Neuronal stem cell (in vitro differentiated cells): ENCODE results near the gene CACNG4.
A peak's percentile ranks its signal among the peaks of the same experiment; 100 is the strongest.

Source experiments
- DNase-seq: peaks from one replicate; pipeline ENCODE4 v3.0.0-alpha.2; 2013; ENCODE audit warnings: low spot score
- H2AFZ ChIP-seq: one replicate; pipeline ENCODE4 v1.6.1; 2013; ENCODE audit warnings: mild to moderate bottlenecking, low read length, inconsistent platforms
- H2AK5ac ChIP-seq: 2 replicates; pipeline ENCODE4 v1.6.1; 2013; ENCODE audit warnings: low read depth, mild to moderate bottlenecking, inconsistent platforms, low read length, moderate library complexity, mixed read lengths
- H2BK120ac ChIP-seq: 2 replicates; pipeline ENCODE4 v1.6.1; 2013; ENCODE audit warnings: low read depth, mild to moderate bottlenecking, inconsistent platforms, low read length, moderate library complexity, mixed read lengths
- H2BK12ac ChIP-seq: one replicate; pipeline ENCODE4 v1.6.1; 2013; ENCODE audit warnings: low read length, inconsistent platforms
- H2BK15ac ChIP-seq: 2 replicates; pipeline ENCODE4 v1.6.1; 2013; ENCODE audit warnings: mild to moderate bottlenecking, low read length, inconsistent platforms, mixed read lengths
- H2BK5ac ChIP-seq: one replicate; pipeline ENCODE4 v1.6.1; 2013; ENCODE audit warnings: inconsistent platforms, mild to moderate bottlenecking, low read length, moderate library complexity
- H3K14ac ChIP-seq: one replicate; pipeline ENCODE4 v1.6.1; 2013; ENCODE audit warnings: low read length, inconsistent platforms
- H3K18ac ChIP-seq: 2 replicates; pipeline ENCODE4 v1.6.1; 2013; ENCODE audit warnings: low read length, inconsistent platforms
- H3K23ac ChIP-seq: 2 replicates; pipeline ENCODE4 v1.6.1; 2013; ENCODE audit warnings: low read depth, mild to moderate bottlenecking, mixed read lengths, low read length, inconsistent platforms; ENCODE audit not compliant: poor library complexity
- H3K27ac ChIP-seq: replicated peaks from 3 replicates; pipeline ENCODE4 v1.5.1; 2013; ENCODE audit warnings: low read length, inconsistent platforms
- H3K27me3 ChIP-seq, 3 experiments: 2 replicates each; pipeline ENCODE4 v1.6.1; 2013; ENCODE audit warnings: low read length in 3 of 3, mild to moderate bottlenecking in 2 of 3, inconsistent platforms in 1 of 3, low read depth in 1 of 3, mixed read lengths in 1 of 3, moderate library complexity in 1 of 3; ENCODE audit not compliant: control insufficient read depth in 3 of 3, insufficient read depth in 3 of 3
- H3K36me3 ChIP-seq, 2 donors: replicated peaks in 1 of 2; 2 replicates each; pipeline ENCODE4 v1.6.1; 2013; ENCODE audit warnings: low read length in 2 of 2; ENCODE audit not compliant: control insufficient read depth in 2 of 2, insufficient read depth in 2 of 2
- H3K4ac ChIP-seq: 2 replicates; pipeline ENCODE4 v1.6.1; 2013; ENCODE audit warnings: inconsistent platforms, mild to moderate bottlenecking, low read length, moderate library complexity
- H3K4me1 ChIP-seq, 2 donors: 1 replicate in 1 of 2; 2 replicates in 1 of 2; pipeline ENCODE4 v1.6.1; 2013; ENCODE audit warnings: low read length in 2 of 2, low read depth in 1 of 2; ENCODE audit not compliant: control insufficient read depth in 2 of 2, insufficient read depth in 1 of 2
- H3K4me2 ChIP-seq: one replicate; pipeline ENCODE4 v1.6.1; 2013; ENCODE audit warnings: mild to moderate bottlenecking, low read length, inconsistent platforms; ENCODE audit not compliant: insufficient read depth, poor library complexity, severe bottlenecking
- H3K4me3 ChIP-seq, 2 donors: 2 replicates each; pipeline ENCODE4 v1.5.1; 2013; ENCODE audit warnings: low read length in 2 of 2, mild to moderate bottlenecking in 2 of 2, inconsistent platforms in 1 of 2, moderate library complexity in 1 of 2
- H3K79me1 ChIP-seq: one replicate; pipeline ENCODE4 v1.6.1; 2013; ENCODE audit warnings: low read depth, mild to moderate bottlenecking, inconsistent platforms, low read length, moderate library complexity
- H3K9ac ChIP-seq: one replicate; pipeline ENCODE4 v1.6.1; 2013; ENCODE audit warnings: mild to moderate bottlenecking, low read depth, low read length, inconsistent platforms; ENCODE audit not compliant: poor library complexity
- H3K9me3 ChIP-seq, 2 donors: replicated peaks in 1 of 2; 2 replicates each; pipeline versions ENCODE3 to v1.6.1; 2013; ENCODE audit warnings: low read length in 2 of 2, mild to moderate bottlenecking in 2 of 2, inconsistent platforms in 1 of 2, low read depth in 1 of 2, mixed read lengths in 1 of 2, moderate library complexity in 1 of 2; ENCODE audit not compliant: control insufficient read depth in 2 of 2, insufficient read depth in 1 of 2
- H4K8ac ChIP-seq: one replicate; pipeline ENCODE4 v1.6.1; 2013; ENCODE audit warnings: low read depth, mild to moderate bottlenecking, inconsistent platforms, low read length, moderate library complexity
- H4K91ac ChIP-seq: one replicate; pipeline ENCODE4 v1.6.1; 2013; ENCODE audit warnings: low read length, low read depth, mild to moderate bottlenecking, inconsistent platforms; ENCODE audit not compliant: poor library complexity
- whole genome bisulfite sequencing, 2 donors: extraction: QIAGEN DNeasy Blood & Tissue Kit; methylation state at CpG; one replicate each; pipeline ENCODE4 v1.1.7; 2013; ENCODE audit warnings: missing lambda C conversion rate in 2 of 2, mixed read lengths in 1 of 2; ENCODE audit not compliant: insufficient read length in 2 of 2, insufficient replicate concordance in 1 of 2; ENCODE audit errors: extremely low coverage in 2 of 2; 5-methylcytosine and 5-hydroxymethylcytosine counted together

The CACNG4 gene

DNA sequence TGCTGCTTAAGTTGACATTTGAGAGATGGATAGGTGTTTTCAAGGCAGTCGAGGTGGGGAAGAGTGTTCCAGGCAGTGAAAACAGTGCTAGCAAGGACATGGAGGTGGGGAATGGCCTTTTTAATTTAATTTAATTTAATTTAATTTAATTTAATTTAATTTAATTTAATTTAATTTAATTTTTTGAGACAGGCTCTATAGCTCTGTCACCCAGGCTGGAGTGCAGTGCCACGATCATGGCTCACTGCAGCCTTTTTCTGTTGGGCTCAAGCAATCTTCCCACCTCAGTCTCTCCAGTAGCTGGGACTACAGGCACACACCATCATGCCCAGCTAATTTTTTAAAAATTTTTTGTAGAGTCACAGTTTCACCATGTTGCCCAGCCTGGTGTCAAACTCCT is 32.2 kb upstream of the CACNG4 start:
- Histone ChIP-seq H4K8ac (no peak overlapping the region), H3K79me1 (no peaks in the 10 kb centered on the region), H3K9ac (no peak overlapping the region), H3K23ac (no peak overlapping the region), H3K9me3 (peaks cover 2% of the 10 kb centered on the region in 2 donors), H2AK5ac (no peak overlapping the region), H3K36me3 (no peaks in the 10 kb centered on the region), H3K27me3 (no peaks in the 10 kb centered on the region), H2AFZ (no peak overlapping the region), H2BK15ac (no peak overlapping the region), H3K4me2 (no peak overlapping the region), H3K4me3 (no peak overlapping the region), H3K4me1 (no peaks in the 10 kb centered on the region), H2BK5ac (no peak overlapping the region), H4K91ac (no peak overlapping the region), H2BK120ac (no peak overlapping the region), H3K18ac (no peak overlapping the region), H2BK12ac (no peak overlapping the region), H3K4ac (no peak overlapping the region), H3K27ac (no peak overlapping the region), H3K14ac (no peak overlapping the region)
- DNase-seq: no peak
- no CpG with 5 or more reads among the region's 2 CpGs for WGBS, 2 donors

DNA sequence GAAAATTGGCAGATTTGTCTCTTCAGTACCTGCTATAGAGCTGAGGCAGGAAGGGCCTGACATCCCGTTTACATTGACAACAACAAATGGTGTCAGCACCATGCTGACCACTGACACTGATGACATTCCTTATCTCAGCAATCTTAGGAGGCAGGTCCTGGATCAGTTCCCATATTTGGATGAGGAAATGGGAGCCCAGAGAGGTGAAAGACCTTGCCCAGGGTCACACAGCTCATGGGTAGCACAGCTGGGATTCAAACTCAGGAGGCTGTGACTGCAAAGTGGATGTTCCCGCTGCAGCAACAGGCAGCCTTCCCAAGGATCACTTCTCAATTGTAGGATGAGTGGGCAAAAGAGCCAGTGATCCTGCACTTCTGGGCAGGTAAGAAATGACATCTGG is 30.5 kb upstream of the CACNG4 start:
- H3K79me1 ChIP-seq: no peaks in the 10 kb centered on the region
- H3K27me3 ChIP-seq: peaks cover 0 to 8% (median 0%) of the 10 kb centered on the region in 3 experiments
- WGBS, 2 donors: no CpG with 5 or more reads among the region's 2 CpGs
- no peak overlapping the region for H2AFZ ChIP-seq
- H4K91ac ChIP-seq: no peak overlapping the region
- H2BK12ac ChIP-seq: no peak overlapping the region
- no peak overlapping the region for H3K27ac ChIP-seq
- no peak overlapping the region for H3K14ac ChIP-seq
- H3K18ac ChIP-seq: no peak overlapping the region
- no peak overlapping the region for H3K4ac ChIP-seq
- no peak overlapping the region for H3K4me3 ChIP-seq
- H3K23ac ChIP-seq: peak overlapping the region; percentile 35
- no peak overlapping the region for H2BK120ac ChIP-seq
- H2AK5ac ChIP-seq: no peak overlapping the region
- DNase-seq: no peak
- H3K9ac ChIP-seq: no peak overlapping the region
- H3K4me2 ChIP-seq: no peak overlapping the region
- no peaks in the 10 kb centered on the region for H3K4me1 ChIP-seq
- no peaks in the 10 kb centered on the region for H3K36me3 ChIP-seq
- H2BK15ac ChIP-seq: no peak overlapping the region
- no peak overlapping the region for H2BK5ac ChIP-seq
- H3K9me3 ChIP-seq: peaks cover 6 to 7% of the 10 kb centered on the region in 2 donors
- no peak overlapping the region for H4K8ac ChIP-seq

DNA sequence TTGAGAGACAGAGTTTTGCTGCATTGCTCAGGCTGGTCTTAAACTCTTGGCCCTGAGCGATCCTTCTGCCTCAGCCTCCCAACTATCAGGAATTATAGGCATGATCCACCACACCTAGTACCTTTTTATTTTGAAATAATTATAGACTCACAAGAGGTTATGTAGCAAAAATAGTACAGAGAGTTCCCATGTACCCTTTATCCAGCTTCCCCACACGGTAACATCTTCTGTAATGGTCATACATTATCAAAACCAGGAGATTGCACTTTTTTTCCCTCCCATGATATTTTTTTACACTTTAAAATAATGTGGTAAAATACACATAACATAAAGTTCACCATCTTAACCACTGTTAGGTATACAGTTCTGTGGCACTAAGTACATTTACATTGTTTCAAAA is 28.8 kb upstream of the CACNG4 start:
- Histone ChIP-seq H3K23ac (no peak overlapping the region), H2BK5ac (no peak overlapping the region), H3K79me1 (no peaks in the 10 kb centered on the region), H3K4me3 (no peak overlapping the region), H3K36me3 (no peaks in the 10 kb centered on the region), H2AFZ (no peak overlapping the region), H3K27ac (no peak overlapping the region), H3K4me1 (no peaks in the 10 kb centered on the region), H3K18ac (no peak overlapping the region), H3K4ac (no peak overlapping the region), H3K9me3 (peaks cover 6 to 7% of the 10 kb centered on the region in 2 donors), H2BK120ac (no peak overlapping the region), H3K14ac (no peak overlapping the region), H3K27me3 (peaks cover 0 to 19% (median 0%) of the 10 kb centered on the region in 3 experiments), H4K8ac (no peak overlapping the region), H3K9ac (no peak overlapping the region), H3K4me2 (no peak overlapping the region), H2BK15ac (no peak overlapping the region), H2BK12ac (no peak overlapping the region), H4K91ac (no peak overlapping the region), H2AK5ac (no peak overlapping the region)
- DNase-seq: no peak
- no CpG with 5 or more reads among the region's 2 CpGs for WGBS, 2 donors

DNA sequence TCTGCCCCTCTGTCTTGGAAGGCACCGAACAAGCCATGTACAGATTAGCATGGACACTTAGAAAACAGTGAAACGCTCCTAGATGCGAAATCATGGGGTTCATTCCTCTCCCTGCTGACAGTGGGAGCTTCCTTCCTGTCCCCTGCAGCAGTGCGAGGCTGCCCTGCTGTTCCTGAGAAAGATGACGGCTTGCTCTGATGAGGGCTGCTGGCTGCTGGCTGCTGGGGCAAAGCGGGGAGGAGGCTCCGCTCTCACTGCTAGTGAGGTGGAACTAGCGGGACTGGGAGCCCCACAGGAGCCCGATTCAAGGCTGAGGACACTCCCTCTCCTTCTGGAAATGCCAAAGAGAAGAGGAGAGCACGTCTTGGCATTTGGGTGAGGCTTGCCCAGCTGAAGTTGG is 25.9 kb upstream of the CACNG4 start:
- Histone ChIP-seq H3K4ac (no peak overlapping the region), H3K18ac (peak overlapping the region; percentile 11), H3K14ac (no peak overlapping the region), H2AFZ (peak overlapping the region; percentile 38), H3K79me1 (no peaks in the 10 kb centered on the region), H2BK5ac (no peak overlapping the region), H3K27me3 (peaks cover 0 to 25% (median 0%) of the 10 kb centered on the region in 3 experiments), H2BK12ac (no peak overlapping the region), H2BK15ac (peak overlapping the region; percentile 53), H3K4me2 (no peak overlapping the region), H2AK5ac (no peak overlapping the region), H4K91ac (no peak overlapping the region), H3K9me3 (peaks cover 6 to 7% of the 10 kb centered on the region in 2 donors), H3K23ac (no peak overlapping the region), H2BK120ac (no peak overlapping the region), H3K27ac (no peak overlapping the region), H3K4me3 (no peak overlapping the region), H3K36me3 (no peaks in the 10 kb centered on the region), H4K8ac (no peak overlapping the region), H3K9ac (no peak overlapping the region), H3K4me1 (no peaks in the 10 kb centered on the region)
- no peak for DNase-seq
- WGBS, 2 donors: no CpG with 5 or more reads among the region's 10 CpGs
